ENCODE measurements around the gene LPO.

LPO gene

GRCh38 chr17:58279736-58280479 lies 41.5 kb downstream of the LPO start:
- H4K20me1 ChIP-seq (ENCODE audit: insufficient read depth, low read length), result no peaks in the 10 kb centered on the region
- no peaks in the 10 kb centered on the region for H3K9me3 ChIP-seq (replicated peaks; ENCODE audit: insufficient read depth, low read length)
- no peak overlapping the region for H3K4me2 ChIP-seq (ENCODE audit: low read depth, low read length)
- no peak overlapping the region for H3K4me3 ChIP-seq (ENCODE audit: low read length)
- H3K27ac ChIP-seq (ENCODE audit: low read length), result no peak overlapping the region
- no peaks in the 10 kb centered on the region for H3K36me3 ChIP-seq (replicated peaks; ENCODE audit: insufficient read depth, low read length)
- H3K79me2 ChIP-seq (ENCODE audit: low read length), result no peaks in the 10 kb centered on the region
- peak; percentile 38 for DNase-seq
- no peak for TF ChIP-seq EZH2 (optimal IDR thresholded peaks at IDR 0.05; ENCODE audit: low read depth, low read length)
- no peak overlapping the region for H3K9ac ChIP-seq (ENCODE audit: low read length)
- H2AFZ ChIP-seq (ENCODE audit: low read length), result no peak overlapping the region
- no peaks in the 10 kb centered on the region for H3K4me1 ChIP-seq (ENCODE audit: low read length)
- H3K9me2 ChIP-seq (replicated peaks; ENCODE audit: insufficient read depth, low read length), result no peaks in the 10 kb centered on the region
- no peaks in the 10 kb centered on the region for H3F3A ChIP-seq (ENCODE audit: insufficient read depth, low read length)
- H3K27me3 ChIP-seq (replicated peaks; ENCODE audit: insufficient read depth, low read length), result peaks cover 48% of the 10 kb centered on the region

GRCh38 chr17:58280480-58281217 lies 42.3 kb downstream of the LPO start, which contains the start of gene MPO:
MPO (minus strand) TSS chr17:58280935; CDS start chr17:58280758, 177 bp downstream.
- H3K27me3 ChIP-seq (replicated peaks; ENCODE audit: insufficient read depth, low read length), result peaks cover 45% of the 10 kb centered on the region
- H2AFZ ChIP-seq (ENCODE audit: low read length), result no peak within 1 kb of the TSS
- no peaks in the 10 kb centered on the region for H3K9me2 ChIP-seq (replicated peaks; ENCODE audit: insufficient read depth, low read length)
- no peaks in the 10 kb centered on the region for H3K9me3 ChIP-seq (replicated peaks; ENCODE audit: insufficient read depth, low read length)
- no peaks in the 10 kb centered on the region for H3K79me2 ChIP-seq (ENCODE audit: low read length)
- TF ChIP-seq CTCF (IDR thresholded peaks at IDR 0.05; ENCODE audit: low read length) (no peak), EZH2phosphoT487 (IDR thresholded peaks at IDR 0.05; ENCODE audit: low read length) (no peak), EZH2 (optimal IDR thresholded peaks at IDR 0.05; ENCODE audit: low read depth, low read length) (no peak)
- H3K4me2 ChIP-seq (ENCODE audit: low read depth, low read length), result no peak within 1 kb of the TSS
- no peaks in the 10 kb centered on the region for H3K36me3 ChIP-seq (replicated peaks; ENCODE audit: insufficient read depth, low read length)
- no peaks in the 10 kb centered on the region for H3K4me1 ChIP-seq (ENCODE audit: low read length)
- no peaks in the 10 kb centered on the region for H3F3A ChIP-seq (ENCODE audit: insufficient read depth, low read length)
- H3K9ac ChIP-seq (ENCODE audit: low read length), result no peak within 1 kb of the TSS
- no peak within 1 kb of the TSS for H3K4me3 ChIP-seq (ENCODE audit: low read length)
- H4K20me1 ChIP-seq (ENCODE audit: insufficient read depth, low read length), result no peaks in the 10 kb centered on the region
- H3K27ac ChIP-seq (ENCODE audit: low read length), result no peak within 1 kb of the TSS
- no peak for DNase-seq

GRCh38 chr17:58281511-58282011 lies 43.2 kb downstream of the LPO start:
- Histone ChIP-seq H3F3A (ENCODE audit: insufficient read depth, low read length) (no peaks in the 10 kb centered on the region), H3K27me3 (replicated peaks; ENCODE audit: insufficient read depth, low read length) (peaks cover 35% of the 10 kb centered on the region), H3K9me3 (replicated peaks; ENCODE audit: insufficient read depth, low read length) (no peaks in the 10 kb centered on the region), H2AFZ (ENCODE audit: low read length) (no peak overlapping the region), H3K4me2 (ENCODE audit: low read depth, low read length) (no peak overlapping the region), H3K4me3 (ENCODE audit: low read length) (no peak overlapping the region), H3K9ac (ENCODE audit: low read length) (no peak overlapping the region), H3K27ac (ENCODE audit: low read length) (no peak overlapping the region), H4K20me1 (ENCODE audit: insufficient read depth, low read length) (no peaks in the 10 kb centered on the region), H3K9me2 (replicated peaks; ENCODE audit: insufficient read depth, low read length) (no peaks in the 10 kb centered on the region), H3K4me1 (ENCODE audit: low read length) (no peaks in the 10 kb centered on the region), H3K36me3 (replicated peaks; ENCODE audit: insufficient read depth, low read length) (no peaks in the 10 kb centered on the region), H3K79me2 (ENCODE audit: low read length) (no peaks in the 10 kb centered on the region)
- DNase-seq, result no peak
- TF ChIP-seq EZH2 (optimal IDR thresholded peaks at IDR 0.05; ENCODE audit: low read depth, low read length) (no peak), EZH2phosphoT487 (IDR thresholded peaks at IDR 0.05; ENCODE audit: low read length) (no peak), CTCF (IDR thresholded peaks at IDR 0.05; ENCODE audit: low read length) (no peak)

Measured in MM.1S (cell line).